ENCODE measurements around the gene PARP6. TPM values are rescaled to one million over a fixed set of nuclear protein-coding genes. Genes with fewer than 3 reads are reported as not detected.

The PARP6 gene
- total and polyA plus RNA-seq, 2 of the 8 experiments (the other 6 are each of a cell fraction or from before 2014, with no cell fraction given) = 39.8 to 45.3 TPM

DNA sequence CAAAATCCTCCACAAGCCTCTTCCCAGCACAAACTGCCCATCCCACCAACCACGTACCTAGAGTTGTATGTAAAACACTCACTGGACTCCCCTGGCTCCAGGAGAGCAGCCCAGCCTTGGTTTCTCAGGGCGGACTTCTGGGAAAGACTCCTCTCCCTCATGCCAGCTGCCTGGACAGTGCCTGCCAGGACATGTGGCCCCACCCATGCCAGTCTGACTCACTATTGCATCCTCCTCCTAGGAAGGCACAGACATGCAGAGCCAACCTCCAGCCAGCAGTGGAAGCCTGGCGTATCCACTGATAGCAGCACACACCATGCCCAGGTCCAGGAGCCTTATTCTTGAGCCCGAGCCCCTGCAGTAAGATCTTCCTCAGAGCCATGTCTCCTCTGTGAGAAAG lies 50.0 kb downstream of the PARP6 start:
- Histone ChIP-seq H4K8ac (ENCODE audit: extremely low read depth, insufficient read depth, low read length) (no peak overlapping the region), H2AK5ac (ENCODE audit: low read depth, low read length) (no peak overlapping the region), H3K27me3 (replicated peaks in 1 of 4; ENCODE audit: control insufficient read depth in 3 of 4, extremely low read depth in 1 of 4, insufficient read depth in 3 of 4, low read length in 3 of 4) (no peaks in the 10 kb centered on the region), H3K79me2 (ENCODE audit: control insufficient read depth in 1 of 2, insufficient read depth in 2 of 2, low read length in 2 of 2) (peaks cover 48 to 87% of the 10 kb centered on the region in 2 experiments), H3K79me1 (ENCODE audit: low read depth, low read length) (peaks cover 26% of the 10 kb centered on the region), H3K18ac (ENCODE audit: extremely low read depth, low read length) (no peak overlapping the region), H3K27ac (ENCODE audit: low read depth, low read length) (no peak overlapping the region), H4K20me1 (replicated peaks in 1 of 2; ENCODE audit: control insufficient read depth in 1 of 2, insufficient read depth in 2 of 2, low read length in 2 of 2) (peaks cover 62 to 63% of the 10 kb centered on the region in 2 experiments), H2AFZ (ENCODE audit: low read length) (no peak overlapping the region), H2BK20ac (ENCODE audit: low read length) (no peak overlapping the region), H3K9ac (replicated peaks in 1 of 4; ENCODE audit: extremely low read depth in 1 of 4, low read depth in 3 of 4, low read length in 3 of 4) (no peak overlapping the region), H3K23me2 (ENCODE audit: low read depth, low read length) (no peaks in the 10 kb centered on the region), H2BK5ac (ENCODE audit: low read depth, low read length) (no peak overlapping the region), H3K14ac (ENCODE audit: insufficient read length) (no peak overlapping the region), H3K4me1 (replicated peaks in 1 of 4; ENCODE audit: control insufficient read depth in 3 of 4, insufficient read depth in 4 of 4, low read length in 3 of 4) (peaks cover 3 to 11% (median 5%) of the 10 kb centered on the region in 4 experiments), H3K36me3 (ENCODE audit: control insufficient read depth in 2 of 4, insufficient read depth in 4 of 4, low read length in 3 of 4) (peaks cover 18 to 52% (median 31%) of the 10 kb centered on the region in 4 experiments), H3K56ac (replicated peaks; ENCODE audit: insufficient read length, low read depth, low read length) (no peak overlapping the region), H2BK12ac (ENCODE audit: low read depth, low read length) (no peak overlapping the region), H4K91ac (replicated peaks; ENCODE audit: insufficient read length, low read length) (no peak overlapping the region), H3K4me3 (ENCODE audit: extremely low read depth in 1 of 4, insufficient read depth in 2 of 4, low read depth in 3 of 4, low read length in 4 of 4) (no peak overlapping the region), H3K4me2 (ENCODE audit: insufficient read depth in 1 of 2, low read depth in 2 of 2, low read length in 2 of 2) (no peak overlapping the region; a peak in 1 of 4 replicates), H2BK15ac (ENCODE audit: low read length) (no peak overlapping the region), H3K4ac (replicated peaks; ENCODE audit: insufficient read length, low read depth, low read length) (no peak overlapping the region), H3K23ac (ENCODE audit: insufficient read length) (no peak overlapping the region), H4K5ac (ENCODE audit: insufficient read length, low read depth, low read length) (no peak overlapping the region), H2BK120ac (replicated peaks; ENCODE audit: low read depth, low read length) (no peak overlapping the region), H3K9me3 (ENCODE audit: insufficient read depth in 2 of 2, low read depth in 1 of 2, low read length in 1 of 2) (no peaks in the 10 kb centered on the region)
- 86% methylated on average over 4 of the region's 4 CpGs; no CpG with 5 or more reads in 1 of the 2 experiments for WGBS, 2 experiments (ENCODE audit: extremely low coverage in 1 of 2, insufficient coverage in 1 of 2, insufficient read length in 1 of 2, insufficient replicate concordance in 2 of 2, low coverage in 1 of 2, low lambda C conversion rate in 2 of 2, missing lambda C conversion rate in 1 of 2)
- no peak for DNase-seq (ENCODE audit: low read depth in 1 of 2, low spot score in 2 of 2)
- no peak for TF ChIP-seq SRF (IDR thresholded peaks at IDR 0.05; ENCODE audit: low read depth, low read length)
- TF ChIP-seq POLR2A (IDR thresholded peaks at IDR 0.05; ENCODE audit: control extremely low read depth in 1 of 2, low read depth in 2 of 2, low read length in 2 of 2) = 0 out of 3 replicates have a peak, but pooled peaks of 1 of the 2 experiments have one; percentile 34
- FAIRE-seq = no peak
- POLR2A ChIA-PET (ENCODE audit: partially characterized antibody) = interaction anchor here (0.8 to 4.3 kb wide), 5 partner anchors 9 to 21 kb away, joined by 3 to 23 read pairs (median 3); partner anchors contain the start of gene PKM
- CTCF ChIA-PET (ENCODE audit: partially characterized antibody) = interaction anchor here (0.6 to 3.8 kb wide), 2 partner anchors 22 to 142 kb away, joined by 4 to 17 read pairs; no protein-coding TSS in a partner anchor

Data from H1 (cell line).